ENCODE measurements around the gene C14orf132.

DNA sequence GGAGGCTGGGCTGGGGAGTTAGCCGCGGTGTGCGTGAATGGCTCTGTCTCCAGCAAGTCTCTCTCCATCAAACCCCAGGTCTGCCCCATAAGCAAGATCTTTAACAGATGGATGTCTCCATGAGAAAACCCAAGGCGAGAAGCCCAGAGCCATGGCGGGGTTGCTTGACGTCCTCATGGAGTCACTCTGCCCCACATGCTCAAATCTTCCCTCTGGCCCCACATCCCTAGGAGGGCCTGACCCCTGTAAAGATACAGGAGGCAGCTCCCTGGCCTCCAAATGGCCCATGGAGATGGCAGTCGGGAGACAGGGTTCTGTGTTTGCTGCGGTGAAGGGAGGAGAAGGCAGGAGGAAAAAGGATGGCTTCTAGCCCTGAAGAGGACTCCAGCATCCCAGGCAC lies 49.3 kb downstream of the C14orf132 start:
- TF ChIP-seq, protein P1, sequence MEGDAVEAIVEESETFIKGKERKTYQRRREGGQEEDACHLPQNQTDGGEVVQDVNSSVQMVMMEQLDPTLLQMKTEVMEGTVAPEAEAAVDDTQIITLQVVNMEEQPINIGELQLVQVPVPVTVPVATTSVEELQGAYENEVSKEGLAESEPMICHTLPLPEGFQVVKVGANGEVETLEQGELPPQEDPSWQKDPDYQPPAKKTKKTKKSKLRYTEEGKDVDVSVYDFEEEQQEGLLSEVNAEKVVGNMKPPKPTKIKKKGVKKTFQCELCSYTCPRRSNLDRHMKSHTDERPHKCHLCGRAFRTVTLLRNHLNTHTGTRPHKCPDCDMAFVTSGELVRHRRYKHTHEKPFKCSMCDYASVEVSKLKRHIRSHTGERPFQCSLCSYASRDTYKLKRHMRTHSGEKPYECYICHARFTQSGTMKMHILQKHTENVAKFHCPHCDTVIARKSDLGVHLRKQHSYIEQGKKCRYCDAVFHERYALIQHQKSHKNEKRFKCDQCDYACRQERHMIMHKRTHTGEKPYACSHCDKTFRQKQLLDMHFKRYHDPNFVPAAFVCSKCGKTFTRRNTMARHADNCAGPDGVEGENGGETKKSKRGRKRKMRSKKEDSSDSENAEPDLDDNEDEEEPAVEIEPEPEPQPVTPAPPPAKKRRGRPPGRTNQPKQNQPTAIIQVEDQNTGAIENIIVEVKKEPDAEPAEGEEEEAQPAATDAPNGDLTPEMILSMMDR (IDR thresholded peaks at IDR 0.05), result no peak
- TF ChIP-seq POLR2AphosphoS5 (IDR thresholded peaks at IDR 0.05) (no peak), POLR2A (IDR thresholded peaks at IDR 0.05) (no peak)
